ENCODE results near the gene CSRP1.

GRCh38 chr1:201482755-201483154 lies 24.2 kb downstream of the CSRP1 start:
- TF ChIP-seq CTCF (IDR thresholded peaks at IDR 0.05; ENCODE audit: low read depth, low read length, poor library complexity, severe bottlenecking) (no peak), EZH2phosphoT487 (IDR thresholded peaks at IDR 0.05; ENCODE audit: borderline replicate concordance, low read length) (no peak)
